ENCODE data around the gene SLC25A13. TPM values are rescaled to one million over a fixed set of nuclear protein-coding genes. Genes with fewer than 3 reads are reported as not detected.

The SLC25A13 gene
- total and polyA plus RNA-seq, 9 of the 15 experiments (the other 6 are each of a cell fraction or from before 2014, with no cell fraction given) = 21.4 to 80.2 (median 58.7) TPM

DNA sequence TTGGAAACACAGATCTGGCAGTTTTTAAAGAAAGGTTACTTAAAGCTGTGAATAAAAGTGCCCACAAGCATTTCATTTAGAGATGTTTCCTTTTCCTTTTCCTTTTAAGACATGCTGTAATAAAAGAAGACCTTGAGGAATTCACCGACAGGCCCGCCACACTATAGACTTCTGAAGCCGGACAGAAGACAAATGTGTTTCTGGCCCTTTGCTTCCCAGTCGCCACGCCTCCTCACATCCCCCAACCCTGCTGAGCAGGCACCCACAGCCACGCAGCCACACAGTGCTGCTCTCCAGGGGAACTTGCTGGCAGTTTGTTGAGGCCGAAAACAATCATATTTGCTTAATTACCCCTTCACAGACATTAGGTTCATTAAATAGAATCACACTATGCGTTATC, 83.4 kb downstream of the SLC25A13 start (continued):
- TF ChIP-seq MAFK (IDR thresholded peaks at IDR 0.05; ENCODE audit: low read length) (no peak), MEIS2 (IDR thresholded peaks at IDR 0.05; ENCODE audit: partially characterized antibody) (peak; percentile 87), TARDBP (IDR thresholded peaks at IDR 0.05) (no peak)
- TF ChIP-seq, protein P1, sequence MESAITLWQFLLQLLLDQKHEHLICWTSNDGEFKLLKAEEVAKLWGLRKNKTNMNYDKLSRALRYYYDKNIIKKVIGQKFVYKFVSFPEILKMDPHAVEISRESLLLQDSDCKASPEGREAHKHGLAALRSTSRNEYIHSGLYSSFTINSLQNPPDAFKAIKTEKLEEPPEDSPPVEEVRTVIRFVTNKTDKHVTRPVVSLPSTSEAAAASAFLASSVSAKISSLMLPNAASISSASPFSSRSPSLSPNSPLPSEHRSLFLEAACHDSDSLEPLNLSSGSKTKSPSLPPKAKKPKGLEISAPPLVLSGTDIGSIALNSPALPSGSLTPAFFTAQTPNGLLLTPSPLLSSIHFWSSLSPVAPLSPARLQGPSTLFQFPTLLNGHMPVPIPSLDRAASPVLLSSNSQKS (CRISPR knock-in tag; IDR thresholded peaks at IDR 0.05) = no peak
- TF ChIP-seq, protein P2, sequence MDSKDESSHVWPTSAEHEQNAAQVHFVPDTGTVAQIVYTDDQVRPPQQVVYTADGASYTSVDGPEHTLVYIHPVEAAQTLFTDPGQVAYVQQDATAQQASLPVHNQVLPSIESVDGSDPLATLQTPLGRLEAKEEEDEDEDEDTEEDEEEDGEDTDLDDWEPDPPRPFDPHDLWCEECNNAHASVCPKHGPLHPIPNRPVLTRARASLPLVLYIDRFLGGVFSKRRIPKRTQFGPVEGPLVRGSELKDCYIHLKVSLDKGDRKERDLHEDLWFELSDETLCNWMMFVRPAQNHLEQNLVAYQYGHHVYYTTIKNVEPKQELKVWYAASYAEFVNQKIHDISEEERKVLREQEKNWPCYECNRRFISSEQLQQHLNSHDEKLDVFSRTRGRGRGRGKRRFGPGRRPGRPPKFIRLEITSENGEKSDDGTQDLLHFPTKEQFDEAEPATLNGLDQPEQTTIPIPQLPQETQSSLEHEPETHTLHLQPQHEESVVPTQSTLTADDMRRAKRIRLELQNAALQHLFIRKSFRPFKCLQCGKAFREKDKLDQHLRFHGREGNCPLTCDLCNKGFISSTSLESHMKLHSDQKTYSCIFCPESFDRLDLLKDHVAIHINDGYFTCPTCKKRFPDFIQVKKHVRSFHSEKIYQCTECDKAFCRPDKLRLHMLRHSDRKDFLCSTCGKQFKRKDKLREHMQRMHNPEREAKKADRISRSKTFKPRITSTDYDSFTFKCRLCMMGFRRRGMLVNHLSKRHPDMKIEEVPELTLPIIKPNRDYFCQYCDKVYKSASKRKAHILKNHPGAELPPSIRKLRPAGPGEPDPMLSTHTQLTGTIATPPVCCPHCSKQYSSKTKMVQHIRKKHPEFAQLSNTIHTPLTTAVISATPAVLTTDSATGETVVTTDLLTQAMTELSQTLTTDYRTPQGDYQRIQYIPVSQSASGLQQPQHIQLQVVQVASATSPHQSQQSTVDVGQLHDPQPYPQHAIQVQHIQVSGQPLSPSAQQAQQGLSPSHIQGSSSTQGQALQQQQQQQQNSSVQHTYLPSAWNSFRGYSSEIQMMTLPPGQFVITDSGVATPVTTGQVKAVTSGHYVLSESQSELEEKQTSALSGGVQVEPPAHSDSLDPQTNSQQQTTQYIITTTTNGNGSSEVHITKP (IDR thresholded peaks at IDR 0.05; ENCODE audit: partially characterized antibody) = peak; percentile 29
- TF ChIP-seq, protein P3, sequence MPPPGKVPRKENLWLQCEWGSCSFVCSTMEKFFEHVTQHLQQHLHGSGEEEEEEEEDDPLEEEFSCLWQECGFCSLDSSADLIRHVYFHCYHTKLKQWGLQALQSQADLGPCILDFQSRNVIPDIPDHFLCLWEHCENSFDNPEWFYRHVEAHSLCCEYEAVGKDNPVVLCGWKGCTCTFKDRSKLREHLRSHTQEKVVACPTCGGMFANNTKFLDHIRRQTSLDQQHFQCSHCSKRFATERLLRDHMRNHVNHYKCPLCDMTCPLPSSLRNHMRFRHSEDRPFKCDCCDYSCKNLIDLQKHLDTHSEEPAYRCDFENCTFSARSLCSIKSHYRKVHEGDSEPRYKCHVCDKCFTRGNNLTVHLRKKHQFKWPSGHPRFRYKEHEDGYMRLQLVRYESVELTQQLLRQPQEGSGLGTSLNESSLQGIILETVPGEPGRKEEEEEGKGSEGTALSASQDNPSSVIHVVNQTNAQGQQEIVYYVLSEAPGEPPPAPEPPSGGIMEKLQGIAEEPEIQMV (tag; conservative IDR thresholded peaks at IDR 0.05; ENCODE audit: low read depth) = no peak

Data from K562 (cell line).